K562 (cell line): ENCODE measurements around the gene GYPE. TPM values are rescaled to one million over a fixed set of nuclear protein-coding genes. Genes with fewer than 3 reads are reported as not detected.
"Not testable (repeated sequence)": the region's sequence is repeated elsewhere in the genome, so short reads cannot be mapped to it uniquely, and the experiment has no call there.

Experiments used
- ARNT ChIP-seq, 2 experiments: fragments of 450-650 bp; IDR thresholded peaks; 2 replicates each; pipeline ENCODE4 v1.6.1; 2016; ENCODE audit warnings: mild to moderate bottlenecking in 1 of 2
- BCOR ChIP-seq: fragments of 450-650 bp; IDR thresholded peaks from 2 replicates; pipeline ENCODE4 v1.6.1; 2016
- CBFA2T2 ChIP-seq: fragments of 450-650 bp; conservative IDR thresholded peaks from 2 replicates; pipeline ENCODE4 v1.6.1; 2017; ENCODE audit warnings: mild to moderate bottlenecking
- CC2D1A ChIP-seq: fragments of 450-650 bp; IDR thresholded peaks from 2 replicates; pipeline ENCODE4 v1.6.1; 2017; ENCODE audit warnings: mild to moderate bottlenecking
- DMBX1 ChIP-seq: fragments of 250-450 bp; sonication (Bioruptor Pico); IDR thresholded peaks from 2 replicates; pipeline ENCODE4 v1.8.0; 2022; ENCODE audit warnings: inconsistent platforms, mild to moderate bottlenecking, moderate library complexity, borderline replicate concordance
- DPF2 ChIP-seq: fragments of 450-650 bp; IDR thresholded peaks from 2 replicates; pipeline ENCODE4 v1.6.1; 2016
- EP300 ChIP-seq: IDR thresholded peaks from 2 replicates; pipeline ENCODE4 v1.6.1; 2012; ENCODE audit warnings: low read length, improper control_type of control experiment
- ETV6 ChIP-seq, 3 experiments: fragments of 150-350 bp in 1 of 3; sonication (generic) in 1 of 3; formaldehyde crosslinking in 1 of 3; IDR thresholded peaks; 2 replicates each; pipeline versions ENCODE4 v1.6.1 to v1.8.0; 2014 to 2022; ENCODE audit warnings: borderline replicate concordance in 2 of 3, low read depth in 2 of 3, antibody characterized with exemption in 1 of 3, low read length in 1 of 3, mild to moderate bottlenecking in 1 of 3, missing genetic modification reagents in 1 of 3
- GATA2 ChIP-seq: sonication (generic); formaldehyde crosslinking; IDR thresholded peaks from 2 replicates; pipeline ENCODE4 v1.4.0; 2020; ENCODE audit warnings: mild to moderate bottlenecking, missing genetic modification reagents
- HDAC1 ChIP-seq, 2 experiments: fragments of 450-650 bp; IDR thresholded peaks; 2 replicates each; pipeline ENCODE4 v1.6.1; 2016 to 2017; ENCODE audit warnings: inconsistent platforms in 1 of 2, mild to moderate bottlenecking in 1 of 2, moderate library complexity in 1 of 2
- HDAC3 ChIP-seq: fragments of 450-650 bp; IDR thresholded peaks from 2 replicates; pipeline ENCODE4 v1.6.1; 2018; ENCODE audit warnings: borderline replicate concordance, mild to moderate bottlenecking, moderate library complexity; ENCODE audit not compliant: partially characterized antibody
- MEIS2 ChIP-seq: fragments of 450-650 bp; IDR thresholded peaks from 2 replicates; pipeline ENCODE4 v1.6.1; 2014; ENCODE audit warnings: mild to moderate bottlenecking; ENCODE audit not compliant: partially characterized antibody
- MTA1 ChIP-seq: fragments of 450-650 bp; IDR thresholded peaks from 2 replicates; pipeline ENCODE4 v1.6.1; 2017; ENCODE audit warnings: borderline replicate concordance
- MTA2 ChIP-seq: fragments of 450-650 bp; IDR thresholded peaks from 2 replicates; pipeline ENCODE4 v1.6.1; 2016; ENCODE audit warnings: low read depth
- MTA3 ChIP-seq: fragments of 450-650 bp; formaldehyde crosslinking; IDR thresholded peaks from 2 replicates; pipeline ENCODE4 v1.6.1; 2017; ENCODE audit warnings: mild to moderate bottlenecking, borderline replicate concordance
- MYNN ChIP-seq, 2 experiments: sonication (generic); formaldehyde crosslinking in 1 of 2; IDR thresholded peaks; 2 replicates each; pipeline versions ENCODE4 v1.5.0 to v1.6.1; 2016 to 2020; ENCODE audit warnings: antibody characterized with exemption in 1 of 2, missing genetic modification reagents in 1 of 2
- NEUROD1 ChIP-seq: fragments of 150-350 bp; IDR thresholded peaks from 2 replicates; pipeline ENCODE4 v1.6.1; 2014; ENCODE audit warnings: borderline replicate concordance, low read length, low read depth; ENCODE audit not compliant: partially characterized antibody
- NFRKB ChIP-seq: fragments of 450-650 bp; IDR thresholded peaks from 2 replicates; pipeline ENCODE4 v1.6.1; 2016; ENCODE audit warnings: low read depth
- PML ChIP-seq: IDR thresholded peaks from 2 replicates; pipeline ENCODE4 v1.6.1; 2012; ENCODE audit warnings: low read length, inconsistent platforms
- RCOR1 ChIP-seq, 2 experiments: IDR thresholded peaks; 2 replicates each; pipeline ENCODE4 v1.6.1; 2012; ENCODE audit warnings: low read depth in 2 of 2, low read length in 2 of 2, borderline replicate concordance in 1 of 2, improper control_type of control experiment in 1 of 2
- TBL1XR1 ChIP-seq, 2 experiments: IDR thresholded peaks; 2 replicates each; pipeline ENCODE4 v1.6.1; 2012; ENCODE audit warnings: improper control_type of control experiment in 2 of 2, low read length in 2 of 2, mild to moderate bottlenecking in 1 of 2
- TRIM24 ChIP-seq, 2 experiments: fragments of 450-650 bp; IDR thresholded peaks; 2 replicates each; pipeline ENCODE4 v1.6.1; 2016
- ZBED1 ChIP-seq: IDR thresholded peaks from 2 replicates; pipeline ENCODE4 v1.6.1; 2014
- ZEB2 ChIP-seq: fragments of 450-650 bp; IDR thresholded peaks from 2 replicates; pipeline ENCODE4 v1.6.1; 2016
- ZNF644 ChIP-seq: fragments of 200-800 bp; sonication (Bioruptor generic); IDR thresholded peaks from 2 replicates; pipeline ENCODE4 v1.6.1; 2016; ENCODE audit warnings: low read depth, missing genetic modification characterization, missing compliant biosample characterization
- polyA plus RNA-seq, 8 experiments: library from polyadenylated mRNA; depleted of rRNA in 4 of 8; stranded (reverse) in 5 of 8; unstranded in 3 of 8; fragments of >200 nt; fragmentation: Nextera tagmentation in 2 of 8; fragmentation: Illumina TruSeq in 1 of 8; extraction: Ambion mirVana in 2 of 8; extraction: Trizol in 1 of 8; gene quantifications; 2 replicates each; pipeline versions ENCODE4 v1.2.1 to v1.2.3, GENCODE V29; 2011 to 2014; ENCODE audit warnings: inconsistent platforms in 1 of 8, missing spikeins in 1 of 8
- total RNA-seq, 7 experiments: library from RNA; depleted of rRNA in 6 of 7; stranded (reverse); fragments of >200 nt in 6 of 7; fragmentation: Illumina TruSeq in 2 of 7; extraction: Trizol in 2 of 7; gene quantifications; 2 replicates each; pipeline versions ENCODE4 v1.2.1 to v1.2.3, GENCODE V29; 2011 to 2021; ENCODE audit warnings: low replicate concordance in 1 of 7
- TF ChIP-seq, protein P1 (sequence below): fragments of 450-650 bp; IDR thresholded peaks from 2 replicates; pipeline ENCODE4 v1.6.1; 2016; ENCODE audit warnings: mild to moderate bottlenecking
- TF ChIP-seq, protein P2 (sequence below): sonication (generic); IDR thresholded peaks from 2 replicates; pipeline ENCODE4 v1.6.1; 2016

GYPE gene
- total and polyA plus RNA-seq, 9 of the 15 experiments (the other 6 are each of a cell fraction or from before 2014, with no cell fraction given) = 16.8 to 108 (median 43.7) TPM

GRCh38 chr4:143854645-143855044 lies 50.7 kb downstream of the GYPE start (continued):
- TF ChIP-seq ZBED1 = peak; percentile 78; the same call in 1 of the 2 replicates
- peak; percentile 86 for TF ChIP-seq PML
- peak; percentile 40; the same call in 1 of the 2 replicates for TF ChIP-seq NFRKB
- TF ChIP-seq GATA2 (CRISPR knock-in tag) = peak; percentile 77
- TF ChIP-seq ZEB2 = peak; percentile 87
- peak; percentile 88 to 91 for TF ChIP-seq TRIM24 (IDR thresholded peaks at IDR 0.05)
- TF ChIP-seq MYNN (IDR thresholded peaks at IDR 0.05) = 0 out of 2 replicates have a peak, but pooled peaks have one; percentile 39
- not testable (repeated sequence) for TF ChIP-seq MYNN (CRISPR knock-in tag; IDR thresholded peaks at IDR 0.05); ETV6 (CRISPR knock-in tag; IDR thresholded peaks at IDR 0.05; ENCODE audit: borderline replicate concordance)
- 0 out of 2 replicates have a peak, but pooled peaks have one; percentile 51 for TF ChIP-seq MTA3
- TF ChIP-seq ARNT (IDR thresholded peaks at IDR 0.05) = peak; percentile 80 to 86; a peak in 3 of 4 replicates
- TF ChIP-seq CC2D1A = peak; percentile 89; the same call in 1 of the 2 replicates
- peak; percentile 85 for TF ChIP-seq DMBX1 (CRISPR knock-in tag)
- TF ChIP-seq MTA2 = peak; percentile 84
- TF ChIP-seq HDAC3 = peak; percentile 86
- TF ChIP-seq MEIS2 = peak; percentile 82
- peak in 1 of 2 experiments; percentile 74; a peak in 1 of 4 replicates for TF ChIP-seq HDAC1 (IDR thresholded peaks at IDR 0.05)
- TF ChIP-seq, protein P1, sequence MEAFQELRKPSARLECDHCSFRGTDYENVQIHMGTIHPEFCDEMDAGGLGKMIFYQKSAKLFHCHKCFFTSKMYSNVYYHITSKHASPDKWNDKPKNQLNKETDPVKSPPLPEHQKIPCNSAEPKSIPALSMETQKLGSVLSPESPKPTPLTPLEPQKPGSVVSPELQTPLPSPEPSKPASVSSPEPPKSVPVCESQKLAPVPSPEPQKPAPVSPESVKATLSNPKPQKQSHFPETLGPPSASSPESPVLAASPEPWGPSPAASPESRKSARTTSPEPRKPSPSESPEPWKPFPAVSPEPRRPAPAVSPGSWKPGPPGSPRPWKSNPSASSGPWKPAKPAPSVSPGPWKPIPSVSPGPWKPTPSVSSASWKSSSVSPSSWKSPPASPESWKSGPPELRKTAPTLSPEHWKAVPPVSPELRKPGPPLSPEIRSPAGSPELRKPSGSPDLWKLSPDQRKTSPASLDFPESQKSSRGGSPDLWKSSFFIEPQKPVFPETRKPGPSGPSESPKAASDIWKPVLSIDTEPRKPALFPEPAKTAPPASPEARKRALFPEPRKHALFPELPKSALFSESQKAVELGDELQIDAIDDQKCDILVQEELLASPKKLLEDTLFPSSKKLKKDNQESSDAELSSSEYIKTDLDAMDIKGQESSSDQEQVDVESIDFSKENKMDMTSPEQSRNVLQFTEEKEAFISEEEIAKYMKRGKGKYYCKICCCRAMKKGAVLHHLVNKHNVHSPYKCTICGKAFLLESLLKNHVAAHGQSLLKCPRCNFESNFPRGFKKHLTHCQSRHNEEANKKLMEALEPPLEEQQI = peak; percentile 74; the same call in 1 of the 2 replicates
- peak; percentile 26 for TF ChIP-seq NEUROD1
- peak; percentile 55; the same call in 1 of the 2 replicates for TF ChIP-seq BCOR
- peak; percentile 96 for TF ChIP-seq CBFA2T2
- peak; percentile 83 for TF ChIP-seq EP300
- TF ChIP-seq TBL1XR1 (IDR thresholded peaks at IDR 0.05; ENCODE audit: low read length in 2 of 2) = peak; percentile 50 to 84; a peak in 2 of 4 replicates
- peak in 1 of 2 experiments; percentile 76; a peak in 1 of 4 replicates for TF ChIP-seq RCOR1 (IDR thresholded peaks at IDR 0.05; ENCODE audit: borderline replicate concordance in 1 of 2, low read depth in 2 of 2, low read length in 2 of 2)
- TF ChIP-seq, protein P2, sequence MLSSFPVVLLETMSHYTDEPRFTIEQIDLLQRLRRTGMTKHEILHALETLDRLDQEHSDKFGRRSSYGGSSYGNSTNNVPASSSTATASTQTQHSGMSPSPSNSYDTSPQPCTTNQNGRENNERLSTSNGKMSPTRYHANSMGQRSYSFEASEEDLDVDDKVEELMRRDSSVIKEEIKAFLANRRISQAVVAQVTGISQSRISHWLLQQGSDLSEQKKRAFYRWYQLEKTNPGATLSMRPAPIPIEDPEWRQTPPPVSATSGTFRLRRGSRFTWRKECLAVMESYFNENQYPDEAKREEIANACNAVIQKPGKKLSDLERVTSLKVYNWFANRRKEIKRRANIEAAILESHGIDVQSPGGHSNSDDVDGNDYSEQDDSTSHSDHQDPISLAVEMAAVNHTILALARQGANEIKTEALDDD = peak; percentile 90
- TF ChIP-seq ZNF644 (tag) = peak; percentile 35; the same call in 1 of the 2 replicates
- peak; percentile 51; the same call in 1 of the 2 replicates for TF ChIP-seq MTA1
- peak; percentile 94 for TF ChIP-seq DPF2
- peak in 1 of 2 experiments; percentile 80; a peak in 2 of 4 replicates for TF ChIP-seq ETV6 (IDR thresholded peaks at IDR 0.05; ENCODE audit: borderline replicate concordance in 1 of 2, low read depth in 2 of 2, low read length in 1 of 2)
